Osteocyte (in vitro differentiated cells): ENCODE data around the gene RNF20. TPM values are rescaled to one million over a fixed set of nuclear protein-coding genes. Genes with fewer than 3 reads are reported as not detected.
A peak's percentile ranks its signal among the peaks of the same experiment; 100 is the strongest.

Experiments used
- DNase-seq: peaks from one replicate; pipeline ENCODE4 v3.0.0; 2021; ENCODE audit warnings: mixed read lengths; ENCODE audit not compliant: unreplicated experiment; ENCODE audit errors: extremely low spot score
- H3K27ac Mint-ChIP-seq: one replicate; pipeline ENCODE4 v1.8.0; 2021; ENCODE audit warnings: mild to moderate bottlenecking, mixed read lengths; ENCODE audit not compliant: unreplicated experiment
- H3K27me3 Mint-ChIP-seq: one replicate; pipeline ENCODE4 v1.8.0; 2021; ENCODE audit warnings: mixed read lengths; ENCODE audit not compliant: unreplicated experiment
- H3K36me3 Mint-ChIP-seq: one replicate; pipeline ENCODE4 v1.8.0; 2021; ENCODE audit warnings: mixed read lengths; ENCODE audit not compliant: unreplicated experiment
- H3K4me1 Mint-ChIP-seq: one replicate; pipeline ENCODE4 v1.8.0; 2021; ENCODE audit warnings: mixed read lengths; ENCODE audit not compliant: unreplicated experiment
- H3K4me3 Mint-ChIP-seq: one replicate; pipeline ENCODE4 v1.8.0; 2021; ENCODE audit warnings: mild to moderate bottlenecking, moderate library complexity, mixed read lengths; ENCODE audit not compliant: unreplicated experiment
- H3K9me3 Mint-ChIP-seq: one replicate; pipeline ENCODE4 v1.8.0; 2021; ENCODE audit warnings: mixed read lengths; ENCODE audit not compliant: unreplicated experiment
- total RNA-seq: library from RNA; stranded (reverse); gene quantifications from 2 replicates; pipeline ENCODE4 v1.2.1, GENCODE V29; 2021
- TF ChIP-seq, protein P1 (sequence below): fragments of 200-600 bp; sonication (generic); IDR thresholded peaks from 2 replicates; pipeline ENCODE4 v1.5.0; 2021; ENCODE audit warnings: antibody characterized with exemption, mild to moderate bottlenecking, moderate library complexity

RNF20 gene
- total RNA-seq, 1 donor from 2014 or later, result 54.7 TPM

DNA sequence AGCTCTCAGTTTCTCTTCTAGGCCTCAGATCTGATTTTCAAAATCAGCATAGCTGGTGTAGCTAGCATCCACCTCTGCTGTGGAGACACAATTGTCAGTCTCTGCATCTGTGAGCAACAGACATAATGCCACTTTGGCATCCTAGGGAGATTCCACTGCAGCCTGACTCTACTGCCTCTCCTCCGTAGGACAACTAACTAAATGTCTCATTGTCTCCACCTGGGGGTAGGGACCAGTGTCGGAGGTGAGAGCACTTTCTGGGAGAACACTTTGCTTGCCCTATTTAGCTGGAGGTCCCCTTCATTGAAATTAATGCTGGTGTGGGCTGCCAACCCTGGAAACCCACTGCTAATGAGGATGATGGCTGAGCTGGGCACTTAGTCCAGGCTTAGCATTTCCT, 59.7 kb downstream of the RNF20 start:
- Mint-ChIP-seq H3K36me3 (no peaks in the 10 kb centered on the region), H3K27ac (no peak overlapping the region), H3K4me1 (no peaks in the 10 kb centered on the region), H3K27me3 (peaks cover 26% of the 10 kb centered on the region), H3K9me3 (no peaks in the 10 kb centered on the region), H3K4me3 (no peak overlapping the region)
- TF ChIP-seq, protein P1, sequence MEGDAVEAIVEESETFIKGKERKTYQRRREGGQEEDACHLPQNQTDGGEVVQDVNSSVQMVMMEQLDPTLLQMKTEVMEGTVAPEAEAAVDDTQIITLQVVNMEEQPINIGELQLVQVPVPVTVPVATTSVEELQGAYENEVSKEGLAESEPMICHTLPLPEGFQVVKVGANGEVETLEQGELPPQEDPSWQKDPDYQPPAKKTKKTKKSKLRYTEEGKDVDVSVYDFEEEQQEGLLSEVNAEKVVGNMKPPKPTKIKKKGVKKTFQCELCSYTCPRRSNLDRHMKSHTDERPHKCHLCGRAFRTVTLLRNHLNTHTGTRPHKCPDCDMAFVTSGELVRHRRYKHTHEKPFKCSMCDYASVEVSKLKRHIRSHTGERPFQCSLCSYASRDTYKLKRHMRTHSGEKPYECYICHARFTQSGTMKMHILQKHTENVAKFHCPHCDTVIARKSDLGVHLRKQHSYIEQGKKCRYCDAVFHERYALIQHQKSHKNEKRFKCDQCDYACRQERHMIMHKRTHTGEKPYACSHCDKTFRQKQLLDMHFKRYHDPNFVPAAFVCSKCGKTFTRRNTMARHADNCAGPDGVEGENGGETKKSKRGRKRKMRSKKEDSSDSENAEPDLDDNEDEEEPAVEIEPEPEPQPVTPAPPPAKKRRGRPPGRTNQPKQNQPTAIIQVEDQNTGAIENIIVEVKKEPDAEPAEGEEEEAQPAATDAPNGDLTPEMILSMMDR, result no peak
- DNase-seq, result no peak

DNA sequence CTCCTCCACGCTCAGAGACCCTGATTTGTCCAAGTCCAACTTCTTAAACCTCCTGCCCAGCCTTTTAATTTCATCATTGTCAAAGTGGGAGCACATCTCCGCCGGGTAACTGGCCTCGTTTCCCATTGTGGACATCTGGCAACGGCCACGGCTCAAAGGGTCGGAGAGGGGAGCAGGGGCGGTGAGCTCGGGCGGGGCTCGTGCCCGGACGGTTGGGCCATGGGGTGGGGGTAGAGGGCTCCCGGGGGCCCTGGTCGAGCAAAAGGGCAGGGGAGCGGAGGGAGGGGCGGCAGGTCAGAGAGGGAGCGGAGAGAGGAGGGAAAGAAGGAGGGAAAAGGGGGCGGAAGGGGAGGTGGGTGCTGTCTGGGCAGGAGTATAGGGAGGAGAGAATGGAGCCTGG, 61.1 kb downstream of the RNF20 start, which contains the start of gene PPP3R2:
TSS of gene PPP3R2 (minus strand) at position 174 of the 400 bp plus-strand sequence. CDS start at position 126, 48 bp downstream.
- no peaks in the 10 kb centered on the region for H3K9me3 Mint-ChIP-seq
- H3K27me3 Mint-ChIP-seq, result peaks cover 32% of the 10 kb centered on the region
- no peaks in the 10 kb centered on the region for H3K36me3 Mint-ChIP-seq
- H3K27ac Mint-ChIP-seq, result no peak within 1 kb of the TSS
- DNase-seq, result no peak
- TF ChIP-seq, protein P1, result no peak
- no peaks in the 10 kb centered on the region for H3K4me1 Mint-ChIP-seq
- H3K4me3 Mint-ChIP-seq, result no peak within 1 kb of the TSS

DNA sequence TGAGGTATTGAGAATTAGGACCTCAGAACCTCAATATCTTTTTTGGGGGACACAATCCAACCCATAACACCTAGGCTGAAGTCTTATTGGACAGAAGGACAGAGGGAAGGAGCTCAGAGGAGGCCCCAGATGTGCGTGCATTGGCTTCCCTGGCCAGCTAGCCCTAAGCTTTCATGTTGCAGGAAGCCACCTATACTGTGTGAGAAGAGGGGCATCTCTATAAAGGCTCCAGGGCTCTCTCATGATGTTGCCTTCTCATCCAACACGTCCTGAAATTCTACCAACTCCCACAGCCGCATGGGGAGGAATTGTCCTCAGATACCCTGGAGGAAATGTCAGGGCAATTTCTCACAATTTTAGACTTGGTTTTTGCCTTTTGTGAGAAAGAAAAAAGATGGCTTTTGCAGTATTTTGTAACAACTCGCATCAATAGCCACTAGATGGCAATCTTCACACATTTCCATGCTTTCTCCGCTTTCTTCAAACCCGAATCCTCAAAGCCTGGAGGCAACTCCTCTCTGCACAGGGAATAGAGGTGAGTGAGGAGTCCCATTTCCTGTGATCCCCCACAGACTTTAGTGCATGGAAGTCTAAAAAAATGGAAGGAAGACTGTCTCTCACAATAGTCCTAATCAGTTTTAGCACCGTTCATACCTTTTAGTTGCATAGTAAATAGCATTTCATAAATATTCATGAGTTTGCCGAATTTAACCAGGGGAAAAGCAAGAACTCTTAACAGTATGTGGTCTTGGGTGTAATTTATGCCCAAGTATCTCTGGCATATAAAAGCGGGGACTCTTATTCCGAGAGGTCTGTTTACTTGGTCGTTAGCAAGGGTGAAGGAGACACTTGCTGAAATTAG, 68.5 kb downstream of the RNF20 start:
- H3K27ac Mint-ChIP-seq, result no peak overlapping the region
- no peaks in the 10 kb centered on the region for H3K9me3 Mint-ChIP-seq
- no peak overlapping the region for H3K4me3 Mint-ChIP-seq
- peaks cover 25% of the 10 kb centered on the region for H3K27me3 Mint-ChIP-seq
- peaks cover 3% of the 10 kb centered on the region for H3K4me1 Mint-ChIP-seq
- no peak for DNase-seq
- TF ChIP-seq, protein P1, result peak; percentile 78
- H3K36me3 Mint-ChIP-seq, result no peaks in the 10 kb centered on the region

DNA sequence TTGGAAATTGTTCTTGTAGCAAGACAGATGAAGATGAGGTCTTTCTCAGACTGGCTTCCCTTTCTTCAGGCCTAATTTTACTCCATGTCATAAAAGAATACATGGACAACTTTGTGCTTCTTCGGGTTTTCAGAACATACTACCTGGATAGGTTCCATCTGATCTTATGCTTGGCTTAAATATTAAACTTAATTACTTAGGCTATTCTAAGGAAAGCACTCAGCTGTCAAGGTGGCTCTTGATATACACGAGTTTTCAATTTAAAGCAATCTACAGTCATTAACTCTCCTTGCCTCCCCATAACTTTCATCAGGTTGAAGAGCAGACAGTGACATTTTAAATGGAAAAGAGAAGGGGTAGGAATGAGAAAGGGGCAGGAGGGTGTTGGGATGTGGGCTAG, 70.6 kb downstream of the RNF20 start:
- H3K4me1 Mint-ChIP-seq, result peaks cover 3% of the 10 kb centered on the region
- no peak for DNase-seq
- no peak overlapping the region for H3K4me3 Mint-ChIP-seq
- TF ChIP-seq, protein P1, result no peak
- peaks cover 31% of the 10 kb centered on the region for H3K27me3 Mint-ChIP-seq
- no peak overlapping the region for H3K27ac Mint-ChIP-seq
- no peaks in the 10 kb centered on the region for H3K36me3 Mint-ChIP-seq
- H3K9me3 Mint-ChIP-seq, result no peaks in the 10 kb centered on the region

DNA sequence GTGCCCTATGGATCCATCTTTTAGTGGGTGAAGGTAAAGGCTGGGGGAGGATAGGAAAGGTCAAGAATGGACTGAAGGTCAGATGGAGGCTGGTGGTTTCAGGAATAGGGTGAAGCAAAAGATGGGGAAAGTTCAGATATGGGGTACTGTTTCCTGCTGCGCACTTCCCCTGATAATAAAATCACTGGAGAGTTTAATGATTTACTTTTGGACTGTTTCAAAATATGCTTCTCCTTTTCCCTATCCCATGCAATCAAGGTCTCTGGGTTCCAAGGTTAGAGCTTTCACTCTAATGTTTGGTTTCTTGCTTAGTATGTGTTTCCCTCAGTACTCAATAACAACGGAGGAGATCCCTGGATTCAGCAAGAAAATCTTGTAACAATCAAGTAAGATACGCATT, 71.9 kb downstream of the RNF20 start:
- TF ChIP-seq, protein P1, result no peak
- no peak for DNase-seq
- H3K4me1 Mint-ChIP-seq, result peaks cover 3% of the 10 kb centered on the region
- no peak overlapping the region for H3K4me3 Mint-ChIP-seq
- H3K27me3 Mint-ChIP-seq, result peaks cover 22% of the 10 kb centered on the region
- no peaks in the 10 kb centered on the region for H3K36me3 Mint-ChIP-seq
- H3K27ac Mint-ChIP-seq, result no peak overlapping the region
- H3K9me3 Mint-ChIP-seq, result no peaks in the 10 kb centered on the region
